ENCODE measurements around the gene ITPK1. TPM values are rescaled to one million over a fixed set of nuclear protein-coding genes. Genes with fewer than 3 reads are reported as not detected.

ITPK1 gene
- total RNA-seq, 1 experiment from 2014 or later, result 37.7 TPM

GRCh38 chr14:92926180-92926845, 189.4 kb downstream of the ITPK1 start:
- DNase-seq, result no peak
- Histone ChIP-seq H3K27me3 (peaks cover 3% of the 10 kb centered on the region; the same call in 1 of the 2 replicates), H3K36me3 (no peaks in the 10 kb centered on the region), H3K9me3 (no peaks in the 10 kb centered on the region), H3K4me3 (no peak overlapping the region)

- H3K36me3 ChIP-seq, result no peaks in the 10 kb centered on the region
- no peaks in the 10 kb centered on the region for H3K9me3 ChIP-seq
- peaks cover 3% of the 10 kb centered on the region; the same call in 1 of the 2 replicates for H3K27me3 ChIP-seq
- no peak overlapping the region for H3K4me3 ChIP-seq
- DNase-seq, result no peak
Measured at GRCh38 chr14:92925446-92925845, 190.3 kb downstream of the ITPK1 start.

- Histone ChIP-seq H3K4me3 (no peak overlapping the region), H3K9me3 (no peaks in the 10 kb centered on the region), H3K36me3 (no peaks in the 10 kb centered on the region), H3K27me3 (peaks cover 3% of the 10 kb centered on the region; the same call in 1 of the 2 replicates)
- no peak for DNase-seq
Measured at GRCh38 chr14:92924247-92924646, 191.5 kb downstream of the ITPK1 start.

- no peak overlapping the region for H3K4me3 ChIP-seq
- no peaks in the 10 kb centered on the region for H3K36me3 ChIP-seq
- no peaks in the 10 kb centered on the region for H3K9me3 ChIP-seq
- H3K27me3 ChIP-seq, result peaks cover 3% of the 10 kb centered on the region; the same call in 1 of the 2 replicates
- no peak for DNase-seq
Measured at GRCh38 chr14:92923744-92924103, 192.0 kb downstream of the ITPK1 start.

- Histone ChIP-seq H3K27me3 (peaks cover 3% of the 10 kb centered on the region; the same call in 1 of the 2 replicates), H3K9me3 (no peaks in the 10 kb centered on the region), H3K36me3 (no peaks in the 10 kb centered on the region), H3K4me3 (no peak within 1 kb of the TSS)
- peak; percentile 15 for DNase-seq
Measured at GRCh38 chr14:92922883-92923743, 192.6 kb downstream of the ITPK1 start, which contains the start of gene CHGA. TSS of gene CHGA (plus strand) at chr14:92923150. CDS start at chr14:92923360, 210 bp downstream.

- DNase-seq, result no peak
- no peak overlapping the region for H3K4me3 ChIP-seq
Measured at GRCh38 chr14:92922155-92922735, 193.5 kb downstream of the ITPK1 start.

GRCh38 chr14:92920001-92920400, 195.7 kb downstream of the ITPK1 start:
- no peaks in the 10 kb centered on the region for H3K9me3 ChIP-seq
- H3K36me3 ChIP-seq, result no peaks in the 10 kb centered on the region
- H3K4me3 ChIP-seq, result no peak overlapping the region
- peaks cover 3% of the 10 kb centered on the region; the same call in 1 of the 2 replicates for H3K27me3 ChIP-seq
- no peak for DNase-seq

More at GRCh38 chr14:92922155-92922735, 193.5 kb downstream of the ITPK1 start:
- Histone ChIP-seq H3K9me3 (no peaks in the 10 kb centered on the region), H3K27me3 (peaks cover 3% of the 10 kb centered on the region; the same call in 1 of the 2 replicates), H3K36me3 (no peaks in the 10 kb centered on the region)

- no peaks in the 10 kb centered on the region for H3K9me3 ChIP-seq
- H3K36me3 ChIP-seq, result no peaks in the 10 kb centered on the region
- no peak overlapping the region for H3K4me3 ChIP-seq
- peaks cover 3% of the 10 kb centered on the region; the same call in 1 of the 2 replicates for H3K27me3 ChIP-seq
- no peak for DNase-seq
Measured at GRCh38 chr14:92917956-92918355, 197.8 kb downstream of the ITPK1 start.

GRCh38 chr14:92917041-92917940, 198.4 kb downstream of the ITPK1 start:
- no peak for DNase-seq
- no peak overlapping the region for H3K4me3 ChIP-seq
- H3K36me3 ChIP-seq, result no peaks in the 10 kb centered on the region
- H3K27me3 ChIP-seq, result no peaks in the 10 kb centered on the region; the same call in 1 of the 2 replicates
- H3K9me3 ChIP-seq, result no peaks in the 10 kb centered on the region

GRCh38 chr14:92916201-92916600, 199.5 kb downstream of the ITPK1 start:
- Histone ChIP-seq H3K9me3 (no peaks in the 10 kb centered on the region), H3K4me3 (no peak overlapping the region), H3K36me3 (no peaks in the 10 kb centered on the region), H3K27me3 (no peaks in the 10 kb centered on the region)
- no peak for DNase-seq

- no peaks in the 10 kb centered on the region for H3K36me3 ChIP-seq
- H3K27me3 ChIP-seq, result no peaks in the 10 kb centered on the region
- no peak for DNase-seq
- H3K4me3 ChIP-seq, result no peak overlapping the region
- H3K9me3 ChIP-seq, result no peaks in the 10 kb centered on the region
Measured at GRCh38 chr14:92914087-92914656, 201.6 kb downstream of the ITPK1 start.

- 0 out of 2 replicates have a peak, but pooled peaks cover 1% of the 10 kb centered on the region for H3K27me3 ChIP-seq
Measured at GRCh38 chr14:92907316-92907911, 208.3 kb downstream of the ITPK1 start.

GRCh38 chr14:92906823-92907222, 208.9 kb downstream of the ITPK1 start:
- Histone ChIP-seq H3K9me3 (no peaks in the 10 kb centered on the region), H3K27me3 (0 out of 2 replicates have a peak, but pooled peaks cover 3% of the 10 kb centered on the region), H3K36me3 (no peaks in the 10 kb centered on the region), H3K4me3 (no peak overlapping the region)
- no peak for DNase-seq

More at GRCh38 chr14:92907316-92907911, 208.3 kb downstream of the ITPK1 start:
- H3K36me3 ChIP-seq, result no peaks in the 10 kb centered on the region
- no peak overlapping the region for H3K4me3 ChIP-seq
- no peaks in the 10 kb centered on the region for H3K9me3 ChIP-seq
- DNase-seq, result no peak

GRCh38 chr14:92906420-92906819, 209.3 kb downstream of the ITPK1 start:
- Histone ChIP-seq H3K4me3 (no peak overlapping the region), H3K27me3 (0 out of 2 replicates have a peak, but pooled peaks cover 3% of the 10 kb centered on the region), H3K36me3 (no peaks in the 10 kb centered on the region), H3K9me3 (no peaks in the 10 kb centered on the region)
- no peak for DNase-seq

GRCh38 chr14:92905667-92906066, 210.1 kb downstream of the ITPK1 start:
- Histone ChIP-seq H3K36me3 (no peaks in the 10 kb centered on the region), H3K4me3 (no peak overlapping the region), H3K27me3 (0 out of 2 replicates have a peak, but pooled peaks cover 3% of the 10 kb centered on the region), H3K9me3 (no peaks in the 10 kb centered on the region)
- no peak for DNase-seq
